Hepatocyte (in vitro differentiated cells): ENCODE measurements around the gene PTPRR.

Source experiments
- EZH2phosphoT487 ChIP-seq: fragments of 200-600 bp; sonication (generic); IDR thresholded peaks from one replicate; pipeline ENCODE4 v1.6.1; 2018; ENCODE audit warnings: antibody characterized with exemption, mild to moderate bottlenecking, low read depth, moderate library complexity; ENCODE audit not compliant: unreplicated experiment, severe bottlenecking
- TF ChIP-seq, protein P1 (sequence below): fragments of 200-600 bp; sonication (generic); IDR thresholded peaks from 2 replicates; pipeline ENCODE4 v1.5.1; 2016; ENCODE audit warnings: antibody characterized with exemption, mild to moderate bottlenecking; ENCODE audit not compliant: poor library complexity

GRCh38 chr12:70736351-70737133, 184.0 kb downstream of the PTPRR start:
- TF ChIP-seq, protein P1, sequence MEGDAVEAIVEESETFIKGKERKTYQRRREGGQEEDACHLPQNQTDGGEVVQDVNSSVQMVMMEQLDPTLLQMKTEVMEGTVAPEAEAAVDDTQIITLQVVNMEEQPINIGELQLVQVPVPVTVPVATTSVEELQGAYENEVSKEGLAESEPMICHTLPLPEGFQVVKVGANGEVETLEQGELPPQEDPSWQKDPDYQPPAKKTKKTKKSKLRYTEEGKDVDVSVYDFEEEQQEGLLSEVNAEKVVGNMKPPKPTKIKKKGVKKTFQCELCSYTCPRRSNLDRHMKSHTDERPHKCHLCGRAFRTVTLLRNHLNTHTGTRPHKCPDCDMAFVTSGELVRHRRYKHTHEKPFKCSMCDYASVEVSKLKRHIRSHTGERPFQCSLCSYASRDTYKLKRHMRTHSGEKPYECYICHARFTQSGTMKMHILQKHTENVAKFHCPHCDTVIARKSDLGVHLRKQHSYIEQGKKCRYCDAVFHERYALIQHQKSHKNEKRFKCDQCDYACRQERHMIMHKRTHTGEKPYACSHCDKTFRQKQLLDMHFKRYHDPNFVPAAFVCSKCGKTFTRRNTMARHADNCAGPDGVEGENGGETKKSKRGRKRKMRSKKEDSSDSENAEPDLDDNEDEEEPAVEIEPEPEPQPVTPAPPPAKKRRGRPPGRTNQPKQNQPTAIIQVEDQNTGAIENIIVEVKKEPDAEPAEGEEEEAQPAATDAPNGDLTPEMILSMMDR = no peak
- TF ChIP-seq EZH2phosphoT487 = no peak
